Activated naive CD4-positive, alpha-beta T cell treated with anti-CD3 and anti-CD28 coated beads, Interleukin-2, amount 50 U/mL, for 24 hours (primary cell): Measurements from ENCODE around the gene ABHD4.
"Not testable (repeated sequence)": the region's sequence is repeated elsewhere in the genome, so short reads cannot be mapped to it uniquely, and the experiment has no call there.

Experiments
- H3K27ac Mint-ChIP-seq: one replicate; pipeline ENCODE4 v1.8.0; 2021; ENCODE audit warnings: mild to moderate bottlenecking, mixed read lengths
- H3K27me3 Mint-ChIP-seq: one replicate; pipeline ENCODE4 v1.8.0; 2021; ENCODE audit warnings: mixed read lengths
- H3K36me3 Mint-ChIP-seq: one replicate; pipeline ENCODE4 v1.8.0; 2021; ENCODE audit warnings: mixed read lengths
- H3K4me1 Mint-ChIP-seq: one replicate; pipeline ENCODE4 v1.8.0; 2021; ENCODE audit warnings: mixed read lengths
- H3K4me3 Mint-ChIP-seq: one replicate; pipeline ENCODE4 v1.8.0; 2021; ENCODE audit warnings: mild to moderate bottlenecking, mixed read lengths
- H3K9me3 Mint-ChIP-seq: one replicate; pipeline ENCODE4 v1.8.0; 2021; ENCODE audit warnings: mixed read lengths

The ABHD4 gene

DNA sequence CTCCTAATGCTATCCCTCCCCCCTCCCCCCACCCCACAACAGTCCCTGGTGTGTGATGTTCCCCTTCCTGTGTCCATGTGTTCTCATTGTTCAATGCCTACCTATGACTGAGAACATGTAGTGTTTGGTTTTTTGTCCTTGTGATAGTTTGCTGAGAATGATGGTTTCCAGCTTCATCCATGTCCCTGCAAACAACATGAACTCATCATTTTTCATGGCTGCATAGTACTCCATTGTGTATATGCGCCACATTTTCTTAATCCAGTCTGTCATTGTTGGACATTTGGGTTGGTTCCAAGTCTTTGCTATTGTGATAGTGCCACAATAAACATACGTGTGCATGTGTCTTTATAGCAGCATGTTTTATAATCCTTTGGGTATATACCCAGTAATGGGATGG is 17.7 kb downstream of the ABHD4 start:
- H3K36me3 Mint-ChIP-seq, H3K4me3 Mint-ChIP-seq, H3K9me3 Mint-ChIP-seq, H3K4me1 Mint-ChIP-seq, H3K27me3 Mint-ChIP-seq, H3K27ac Mint-ChIP-seq: not testable (repeated sequence)

GRCh38 chr14:22622255-22622654 is 24.2 kb downstream of the ABHD4 start:
- Mint-ChIP-seq H3K9me3 (no peaks in the 10 kb centered on the region), H3K4me1 (no peaks in the 10 kb centered on the region), H3K27ac (no peak overlapping the region), H3K36me3 (peaks cover 3% of the 10 kb centered on the region), H3K4me3 (no peak overlapping the region), H3K27me3 (no peaks in the 10 kb centered on the region)

GRCh38 chr14:22623047-22623446 is 24.9 kb downstream of the ABHD4 start:
- H3K36me3 Mint-ChIP-seq, result peaks cover 3% of the 10 kb centered on the region
- no peaks in the 10 kb centered on the region for H3K4me1 Mint-ChIP-seq
- H3K9me3 Mint-ChIP-seq, result no peaks in the 10 kb centered on the region
- no peaks in the 10 kb centered on the region for H3K27me3 Mint-ChIP-seq
- H3K27ac Mint-ChIP-seq, result no peak overlapping the region
- no peak overlapping the region for H3K4me3 Mint-ChIP-seq

GRCh38 chr14:22626590-22626989 is 28.5 kb downstream of the ABHD4 start:
- Mint-ChIP-seq H3K27me3 (peaks cover 6% of the 10 kb centered on the region), H3K9me3 (peaks cover 9% of the 10 kb centered on the region), H3K27ac (no peak overlapping the region), H3K36me3 (peaks cover 7% of the 10 kb centered on the region), H3K4me3 (no peak overlapping the region), H3K4me1 (no peaks in the 10 kb centered on the region)

- peaks cover 6% of the 10 kb centered on the region for H3K36me3 Mint-ChIP-seq
- H3K27ac Mint-ChIP-seq, result no peak overlapping the region
- H3K27me3 Mint-ChIP-seq, result peaks cover 6% of the 10 kb centered on the region
- peaks cover 9% of the 10 kb centered on the region for H3K9me3 Mint-ChIP-seq
- H3K4me1 Mint-ChIP-seq, result no peaks in the 10 kb centered on the region
- H3K4me3 Mint-ChIP-seq, result no peak overlapping the region
Observed at GRCh38 chr14:22627506-22628263, 29.6 kb downstream of the ABHD4 start.

GRCh38 chr14:22629361-22629760 is 31.3 kb downstream of the ABHD4 start:
- Mint-ChIP-seq H3K36me3 (peaks cover 6% of the 10 kb centered on the region), H3K4me3 (no peak overlapping the region), H3K27me3 (peaks cover 6% of the 10 kb centered on the region), H3K9me3 (peaks cover 9% of the 10 kb centered on the region), H3K27ac (no peak overlapping the region), H3K4me1 (no peaks in the 10 kb centered on the region)

DNA sequence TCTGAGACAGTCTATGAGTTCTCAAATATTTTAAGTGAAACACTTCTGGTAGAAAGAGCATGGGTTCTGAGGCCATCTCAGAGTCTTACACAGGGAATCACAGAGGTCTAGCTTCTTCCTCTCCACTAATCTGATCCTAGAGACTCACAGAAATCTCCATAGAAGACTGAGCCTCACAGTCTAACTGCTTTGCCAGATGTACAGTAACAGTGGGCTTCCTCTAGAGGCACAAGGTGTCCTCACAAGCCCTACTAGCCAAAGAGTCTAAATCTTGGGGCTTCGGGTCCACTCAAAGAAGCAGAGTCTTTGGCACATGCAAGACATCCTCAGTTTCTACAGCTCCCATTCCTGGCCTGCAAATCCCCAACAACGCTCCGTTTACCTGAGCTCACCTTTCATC is 32.0 kb downstream of the ABHD4 start:
- Mint-ChIP-seq H3K4me1 (no peaks in the 10 kb centered on the region), H3K4me3 (no peak overlapping the region), H3K27ac (no peak overlapping the region), H3K36me3 (peaks cover 6% of the 10 kb centered on the region), H3K27me3 (peaks cover 6% of the 10 kb centered on the region), H3K9me3 (peaks cover 9% of the 10 kb centered on the region)

DNA sequence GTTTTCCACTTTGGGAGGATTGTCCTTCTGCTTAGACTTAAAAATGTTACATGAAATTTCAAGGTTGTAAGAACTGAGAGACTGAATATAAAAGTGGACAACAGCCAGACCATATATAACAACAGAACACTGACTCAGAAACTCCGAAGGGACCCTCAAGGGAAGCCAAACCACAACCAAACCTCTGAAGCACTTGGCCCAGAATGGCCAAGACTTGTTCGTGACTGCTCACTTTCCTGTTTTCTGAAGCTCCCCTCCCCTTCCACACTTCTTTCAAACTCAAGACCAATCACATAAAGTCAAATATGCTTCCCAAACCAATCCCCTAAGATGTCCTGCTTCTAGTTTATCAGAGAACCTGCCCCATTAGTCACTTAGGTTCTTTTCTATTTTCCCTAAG is 32.4 kb downstream of the ABHD4 start:
- Mint-ChIP-seq H3K27me3 (peaks cover 6% of the 10 kb centered on the region), H3K9me3 (peaks cover 9% of the 10 kb centered on the region), H3K4me3 (no peak overlapping the region), H3K4me1 (no peaks in the 10 kb centered on the region), H3K36me3 (peaks cover 6% of the 10 kb centered on the region), H3K27ac (no peak overlapping the region)

DNA sequence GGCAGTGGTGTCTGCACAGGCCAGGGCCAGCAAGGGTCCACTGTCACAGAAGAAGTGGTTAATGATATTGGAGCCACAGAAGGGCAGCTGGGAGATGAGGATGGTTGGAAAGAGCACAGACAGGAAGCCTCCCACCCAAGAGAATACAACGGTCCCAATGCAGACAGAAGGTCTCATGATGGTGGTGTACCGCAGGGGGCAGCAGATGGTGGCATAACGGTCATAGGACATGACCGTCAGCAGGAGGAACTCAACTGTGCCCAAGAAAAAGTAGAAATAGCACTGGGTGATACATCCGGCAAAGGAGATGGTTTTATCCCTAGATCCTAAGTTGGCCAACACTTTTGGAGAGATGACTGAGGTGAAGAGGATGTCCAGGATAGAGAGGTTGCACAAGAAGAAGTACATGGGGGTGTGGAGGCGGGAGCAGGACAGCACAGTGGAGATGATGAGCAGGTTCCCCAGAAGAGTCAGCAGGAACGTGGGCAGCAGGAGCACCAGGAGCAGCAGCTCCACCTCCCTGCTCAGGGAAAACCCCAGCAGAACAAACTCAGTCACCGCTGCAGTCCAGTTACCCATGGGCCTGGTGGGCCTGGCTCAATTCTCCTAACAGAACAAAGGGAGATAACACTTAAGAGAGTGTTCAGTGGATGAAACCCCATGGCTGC is 36.3 kb downstream of the ABHD4 start:
- no peak overlapping the region for H3K4me3 Mint-ChIP-seq
- no peaks in the 10 kb centered on the region for H3K4me1 Mint-ChIP-seq
- H3K9me3 Mint-ChIP-seq, result peaks cover 9% of the 10 kb centered on the region
- peaks cover 6% of the 10 kb centered on the region for H3K27me3 Mint-ChIP-seq
- peaks cover 6% of the 10 kb centered on the region for H3K36me3 Mint-ChIP-seq
- no peak overlapping the region for H3K27ac Mint-ChIP-seq

GRCh38 chr14:22635980-22636379 is 37.9 kb downstream of the ABHD4 start:
- not testable (repeated sequence) for H3K36me3 Mint-ChIP-seq, H3K4me3 Mint-ChIP-seq, H3K9me3 Mint-ChIP-seq, H3K27me3 Mint-ChIP-seq, H3K27ac Mint-ChIP-seq, H3K4me1 Mint-ChIP-seq

GRCh38 chr14:22640192-22640591 is 42.1 kb downstream of the ABHD4 start:
- no peaks in the 10 kb centered on the region for H3K27me3 Mint-ChIP-seq
- H3K27ac Mint-ChIP-seq, result no peak overlapping the region
- no peaks in the 10 kb centered on the region for H3K36me3 Mint-ChIP-seq
- no peak overlapping the region for H3K4me3 Mint-ChIP-seq
- H3K9me3 Mint-ChIP-seq, result no peaks in the 10 kb centered on the region
- peaks cover 10% of the 10 kb centered on the region for H3K4me1 Mint-ChIP-seq

GRCh38 chr14:22641846-22642245 is 43.7 kb downstream of the ABHD4 start:
- Mint-ChIP-seq H3K4me1 (peaks cover 14% of the 10 kb centered on the region), H3K36me3 (no peaks in the 10 kb centered on the region), H3K27ac (no peak overlapping the region), H3K4me3 (no peak overlapping the region), H3K27me3 (no peaks in the 10 kb centered on the region), H3K9me3 (no peaks in the 10 kb centered on the region)

DNA sequence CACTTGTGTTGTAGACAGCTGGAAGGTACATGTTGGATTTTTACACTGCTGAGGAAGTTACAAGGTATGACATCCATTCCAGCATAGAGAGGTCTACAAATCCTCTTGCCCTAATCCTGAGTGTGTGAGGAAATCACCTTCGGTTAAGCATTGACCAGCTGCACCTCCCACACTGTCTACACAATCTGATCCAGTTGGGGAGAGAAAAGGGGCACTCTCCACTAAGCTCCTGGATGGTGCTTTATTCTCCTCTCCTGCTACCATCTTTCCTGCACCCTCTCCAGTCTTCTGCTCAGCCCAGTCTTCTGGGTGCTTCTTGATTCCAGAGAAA is 46.2 kb downstream of the ABHD4 start, which contains the start of gene OR6J1:
TSS of gene OR6J1 (minus strand) at position 48 of the 331 bp plus-strand sequence. CDS start 9,541 bp downstream, outside the sequence.
- Mint-ChIP-seq H3K9me3 (no peaks in the 10 kb centered on the region), H3K4me1 (peaks cover 15% of the 10 kb centered on the region), H3K27me3 (no peaks in the 10 kb centered on the region), H3K4me3 (no peak within 1 kb of the TSS), H3K36me3 (no peaks in the 10 kb centered on the region), H3K27ac (no peak within 1 kb of the TSS)

- no peaks in the 10 kb centered on the region for H3K36me3 Mint-ChIP-seq
- H3K27me3 Mint-ChIP-seq, result no peaks in the 10 kb centered on the region
- H3K4me3 Mint-ChIP-seq, result no peak overlapping the region
- H3K27ac Mint-ChIP-seq, result peak overlapping the region; percentile 78
- H3K9me3 Mint-ChIP-seq, result no peaks in the 10 kb centered on the region
- H3K4me1 Mint-ChIP-seq, result peaks cover 15% of the 10 kb centered on the region
Observed at GRCh38 chr14:22646570-22647254, 48.6 kb downstream of the ABHD4 start.

DNA sequence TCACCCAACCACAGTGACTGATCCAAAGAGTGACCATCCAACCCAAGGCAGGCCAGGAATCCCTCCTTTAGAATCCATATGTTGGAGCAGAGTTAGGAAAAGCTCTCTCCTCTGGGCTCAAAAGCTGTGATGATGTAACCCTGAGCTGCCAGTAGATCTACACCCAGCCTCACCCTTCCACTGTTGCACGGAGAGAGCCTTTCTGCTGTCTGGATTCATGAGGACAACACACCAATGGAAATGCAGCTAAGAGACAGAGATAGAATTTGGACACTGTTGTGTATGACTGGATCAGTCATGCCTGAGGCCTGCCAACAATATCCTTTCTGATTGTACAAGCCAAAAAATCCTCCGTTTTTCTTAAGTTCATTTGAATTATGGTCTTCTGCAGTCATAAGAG is 50.4 kb downstream of the ABHD4 start:
- Mint-ChIP-seq H3K4me3 (no peak overlapping the region), H3K9me3 (no peaks in the 10 kb centered on the region)

GRCh38 chr14:22650046-22650739 is 52.1 kb downstream of the ABHD4 start:
- Mint-ChIP-seq H3K4me1 (peaks cover 6% of the 10 kb centered on the region), H3K36me3 (no peaks in the 10 kb centered on the region), H3K4me3 (no peak overlapping the region), H3K27ac (no peak overlapping the region), H3K27me3 (no peaks in the 10 kb centered on the region), H3K9me3 (no peaks in the 10 kb centered on the region)

More for the DNA sequence above, 50.4 kb downstream of the ABHD4 start:
- no peaks in the 10 kb centered on the region for H3K36me3 Mint-ChIP-seq
- H3K27me3 Mint-ChIP-seq, result no peaks in the 10 kb centered on the region
- H3K4me1 Mint-ChIP-seq, result peaks cover 15% of the 10 kb centered on the region
- H3K27ac Mint-ChIP-seq, result no peak overlapping the region
